ENCODE data around the gene NAV2.

The NAV2 gene

GRCh38 chr11:19718951-19719350, 6.3 kb downstream of the NAV2 start:
- no peak for DNase-seq

GRCh38 chr11:19719960-19720359, 7.3 kb downstream of the NAV2 start:
- DNase-seq = no peak

- DNase-seq = no peak
These were observed 8.5 kb downstream of the NAV2 start for GRCh38 chr11:19721176-19721575.

GRCh38 chr11:19722702-19723101, 10.1 kb downstream of the NAV2 start:
- no peak for DNase-seq

- peak; percentile 51 for DNase-seq
These were observed 11.1 kb downstream of the NAV2 start for GRCh38 chr11:19723572-19724342.

- no peak for DNase-seq
These were observed 12.1 kb downstream of the NAV2 start for GRCh38 chr11:19724765-19725164.

GRCh38 chr11:19725379-19726079, 12.9 kb downstream of the NAV2 start:
- no peak for DNase-seq

GRCh38 chr11:19727246-19727645, 14.6 kb downstream of the NAV2 start:
- DNase-seq = no peak

- no peak for DNase-seq
These were observed 15.8 kb downstream of the NAV2 start for GRCh38 chr11:19728436-19728835.

GRCh38 chr11:19729141-19729540, 16.5 kb downstream of the NAV2 start:
- no peak for DNase-seq

GRCh38 chr11:19730373-19730772, 17.7 kb downstream of the NAV2 start:
- no peak for DNase-seq

GRCh38 chr11:19734171-19734570, 21.5 kb downstream of the NAV2 start:
- DNase-seq = no peak

GRCh38 chr11:19735157-19735908, 22.7 kb downstream of the NAV2 start:
- no peak for DNase-seq

GRCh38 chr11:19735909-19736498, 23.4 kb downstream of the NAV2 start:
- no peak for DNase-seq

GRCh38 chr11:19736831-19737230, 24.2 kb downstream of the NAV2 start:
- no peak for DNase-seq

GRCh38 chr11:19737575-19737974, 24.9 kb downstream of the NAV2 start:
- DNase-seq = no peak

GRCh38 chr11:19738124-19738523, 25.5 kb downstream of the NAV2 start:
- DNase-seq = no peak

GRCh38 chr11:19739872-19740271, 27.2 kb downstream of the NAV2 start:
- no peak for DNase-seq

GRCh38 chr11:19740586-19740985, 27.9 kb downstream of the NAV2 start:
- DNase-seq = no peak

GRCh38 chr11:19742588-19743292, 30.1 kb downstream of the NAV2 start:
- DNase-seq = peak; percentile 78

GRCh38 chr11:19743622-19744021, 31.0 kb downstream of the NAV2 start:
- no peak for DNase-seq

GRCh38 chr11:19744130-19744529, 31.5 kb downstream of the NAV2 start:
- no peak for DNase-seq

GRCh38 chr11:19746086-19746485, 33.4 kb downstream of the NAV2 start:
- DNase-seq = no peak

Data from stimulated activated CD4-positive, alpha-beta T cell treated with anti-CD3 and anti-CD28 coated beads, Interleukin-15, amount 100 ng/mL, for 24 hours (primary cell).